Trophoblast cell (in vitro differentiated cells and primary cell): ENCODE results near the gene MUC13.

Source experiments
- DNase-seq, 2 donors: peaks; one replicate each; pipeline ENCODE4 v3.0.0-alpha.2; 2016
- H2AFZ ChIP-seq: 2 replicates; pipeline ENCODE4 v1.6.1; 2013; ENCODE audit warnings: low read length, moderate library complexity, mild to moderate bottlenecking; ENCODE audit not compliant: insufficient read depth, poor library complexity
- H2AK5ac ChIP-seq: 2 replicates; pipeline ENCODE4 v1.6.1; 2013; ENCODE audit warnings: mild to moderate bottlenecking, low read length
- H2BK120ac ChIP-seq: 2 replicates; pipeline ENCODE4 v1.6.1; 2013; ENCODE audit warnings: low read length, mild to moderate bottlenecking, moderate library complexity; ENCODE audit not compliant: insufficient read depth, poor library complexity
- H2BK12ac ChIP-seq: 2 replicates; pipeline ENCODE4 v1.6.1; 2013; ENCODE audit warnings: mild to moderate bottlenecking, low read length, moderate library complexity
- H2BK5ac ChIP-seq: 2 replicates; pipeline ENCODE4 v1.6.1; 2013; ENCODE audit warnings: low read length, low read depth, moderate library complexity, mild to moderate bottlenecking; ENCODE audit not compliant: poor library complexity
- H3K14ac ChIP-seq: 2 replicates; pipeline ENCODE4 v1.6.1; 2013; ENCODE audit warnings: mild to moderate bottlenecking, low read length
- H3K18ac ChIP-seq: 2 replicates; pipeline ENCODE4 v1.6.1; 2013; ENCODE audit warnings: mild to moderate bottlenecking, low read length
- H3K23ac ChIP-seq: 2 replicates; pipeline ENCODE4 v1.6.1; 2013; ENCODE audit warnings: low read length
- H3K27ac ChIP-seq: 2 replicates; pipeline ENCODE4 v1.5.1; 2013; ENCODE audit warnings: low read depth, mild to moderate bottlenecking, inconsistent platforms, low read length, moderate library complexity
- H3K27me3 ChIP-seq: 2 replicates; pipeline ENCODE4 v1.6.1; 2013; ENCODE audit warnings: inconsistent platforms, mild to moderate bottlenecking, low read length, moderate library complexity; ENCODE audit not compliant: insufficient read depth
- H3K36me3 ChIP-seq, 2 experiments: 1 replicate in 1 of 2; 2 replicates in 1 of 2; pipeline ENCODE4 v1.6.1; 2013; ENCODE audit warnings: low read length in 2 of 2, mild to moderate bottlenecking in 2 of 2, moderate library complexity in 1 of 2; ENCODE audit not compliant: insufficient read depth in 2 of 2, control insufficient read depth in 1 of 2
- H3K4ac ChIP-seq: 2 replicates; pipeline ENCODE4 v1.6.1; 2013; ENCODE audit warnings: low read depth, mild to moderate bottlenecking, low read length, moderate library complexity
- H3K4me1 ChIP-seq, 2 experiments: 1 replicate in 1 of 2; 2 replicates in 1 of 2; pipeline ENCODE4 v1.6.1; 2013; ENCODE audit warnings: low read length in 2 of 2, mild to moderate bottlenecking in 2 of 2, moderate library complexity in 1 of 2; ENCODE audit not compliant: insufficient read depth in 2 of 2, control insufficient read depth in 1 of 2
- H3K4me2 ChIP-seq: 2 replicates; pipeline ENCODE4 v1.6.1; 2013; ENCODE audit warnings: inconsistent platforms, mild to moderate bottlenecking, low read length, moderate library complexity
- H3K4me3 ChIP-seq: 2 replicates; pipeline ENCODE4 v1.5.1; 2013; ENCODE audit warnings: mild to moderate bottlenecking, low read depth, low read length, inconsistent platforms
- H3K79me1 ChIP-seq: one replicate; pipeline ENCODE4 v1.6.1; 2013; ENCODE audit warnings: low read length
- H3K79me2 ChIP-seq: 2 replicates; pipeline ENCODE4 v1.6.1; 2013; ENCODE audit warnings: low read length, mild to moderate bottlenecking; ENCODE audit not compliant: control insufficient read depth, insufficient read depth, poor library complexity
- H3K9ac ChIP-seq: 2 replicates; pipeline ENCODE4 v1.6.1; 2013; ENCODE audit warnings: mild to moderate bottlenecking, low read length
- H3K9me3 ChIP-seq: 2 replicates; pipeline ENCODE4 v1.6.1; 2013; ENCODE audit warnings: low read depth, mild to moderate bottlenecking, control low read depth, inconsistent platforms, low read length; ENCODE audit not compliant: insufficient read depth
- H4K12ac ChIP-seq: 2 replicates; pipeline ENCODE4 v1.6.1; 2013; ENCODE audit warnings: low read depth, mild to moderate bottlenecking, low read length, moderate library complexity
- H4K8ac ChIP-seq: 2 replicates; pipeline ENCODE4 v1.6.1; 2013; ENCODE audit warnings: low read depth, mild to moderate bottlenecking, low read length, moderate library complexity
- H4K91ac ChIP-seq: one replicate; pipeline ENCODE4 v1.6.1; 2013; ENCODE audit warnings: low read depth, mild to moderate bottlenecking, low read length, moderate library complexity
- WGBS: extraction: QIAGEN DNeasy Blood & Tissue Kit; methylation state at CpG from one replicate; pipeline ENCODE4 v1.1.7; 2013; ENCODE audit warnings: missing lambda C conversion rate; ENCODE audit not compliant: insufficient read length, insufficient coverage; ENCODE audit errors: extremely low coverage; 5-methylcytosine and 5-hydroxymethylcytosine counted together

Gene MUC13

DNA sequence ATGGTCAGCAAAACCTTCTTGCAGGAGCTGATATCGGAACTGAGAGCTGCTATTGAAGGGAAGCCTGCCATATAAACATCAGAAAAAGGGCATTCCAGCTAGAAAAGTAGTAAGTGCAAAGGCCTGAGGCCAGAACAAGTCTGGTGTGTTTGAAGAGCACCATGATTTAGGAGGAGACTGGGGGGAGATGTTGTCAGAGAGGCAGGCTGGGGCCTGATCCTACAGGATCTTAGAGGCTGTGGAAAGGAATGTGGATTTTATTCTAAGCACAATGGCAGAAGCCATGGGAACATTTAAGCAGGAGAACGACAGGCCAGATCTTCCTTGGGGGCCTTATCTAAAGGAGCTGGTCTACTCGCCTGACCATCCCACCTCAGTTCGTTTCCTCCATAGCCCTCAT lies 5.1 kb upstream of the MUC13 start:
- Histone ChIP-seq H3K4ac (no peak overlapping the region), H3K4me3 (no peak overlapping the region), H3K79me2 (no peaks in the 10 kb centered on the region), H3K9ac (no peak overlapping the region), H4K8ac (no peak overlapping the region), H4K12ac (no peak overlapping the region), H3K27me3 (no peaks in the 10 kb centered on the region), H3K79me1 (no peaks in the 10 kb centered on the region), H3K4me2 (no peak overlapping the region), H3K4me1 (peaks cover 3 to 5% of the 10 kb centered on the region in 2 experiments), H2BK5ac (no peak overlapping the region), H3K18ac (no peak overlapping the region), H2BK120ac (no peak overlapping the region), H3K27ac (no peak overlapping the region), H3K36me3 (no peaks in the 10 kb centered on the region), H2BK12ac (no peak overlapping the region), H3K9me3 (no peaks in the 10 kb centered on the region), H2AK5ac (no peak overlapping the region), H2AFZ (no peak overlapping the region), H3K23ac (no peak overlapping the region), H4K91ac (no peak overlapping the region), H3K14ac (no peak overlapping the region)
- DNase-seq, result no peak
- WGBS, result no CpG with 5 or more reads among the region's 4 CpGs

DNA sequence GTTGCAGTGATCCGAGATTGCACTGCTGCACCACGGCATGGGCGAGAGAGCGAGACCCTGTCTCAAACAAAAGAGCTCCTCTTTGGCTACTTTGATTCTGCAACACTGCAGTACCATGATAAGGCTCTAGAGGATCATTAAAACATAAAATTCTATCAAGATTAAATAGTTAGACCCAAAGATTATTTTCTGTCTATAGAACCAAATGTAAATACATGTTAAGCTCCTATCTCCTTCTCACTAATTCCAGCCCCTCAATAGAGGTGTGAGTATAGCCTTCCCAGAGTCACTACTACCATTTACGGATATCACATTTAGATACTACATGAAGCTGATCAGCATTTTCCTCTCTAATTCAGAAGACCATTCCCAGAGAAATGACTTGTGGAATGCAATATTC lies 4.3 kb upstream of the MUC13 start:
- Histone ChIP-seq H3K4me2 (no peak overlapping the region), H3K18ac (no peak overlapping the region), H2BK12ac (no peak overlapping the region), H3K14ac (no peak overlapping the region), H3K27ac (no peak overlapping the region), H4K12ac (no peak overlapping the region), H3K4me1 (peaks cover 3 to 5% of the 10 kb centered on the region in 2 experiments), H2BK120ac (no peak overlapping the region), H3K9me3 (no peaks in the 10 kb centered on the region), H2BK5ac (no peak overlapping the region), H3K4ac (no peak overlapping the region), H4K8ac (no peak overlapping the region), H2AFZ (no peak overlapping the region), H3K79me2 (no peaks in the 10 kb centered on the region), H3K4me3 (no peak overlapping the region), H3K36me3 (no peaks in the 10 kb centered on the region), H3K79me1 (no peaks in the 10 kb centered on the region), H3K9ac (no peak overlapping the region), H3K27me3 (no peaks in the 10 kb centered on the region), H2AK5ac (no peak overlapping the region), H4K91ac (no peak overlapping the region), H3K23ac (no peak overlapping the region)
- no CpG with 5 or more reads among the region's 5 CpGs for WGBS
- no peak for DNase-seq

DNA sequence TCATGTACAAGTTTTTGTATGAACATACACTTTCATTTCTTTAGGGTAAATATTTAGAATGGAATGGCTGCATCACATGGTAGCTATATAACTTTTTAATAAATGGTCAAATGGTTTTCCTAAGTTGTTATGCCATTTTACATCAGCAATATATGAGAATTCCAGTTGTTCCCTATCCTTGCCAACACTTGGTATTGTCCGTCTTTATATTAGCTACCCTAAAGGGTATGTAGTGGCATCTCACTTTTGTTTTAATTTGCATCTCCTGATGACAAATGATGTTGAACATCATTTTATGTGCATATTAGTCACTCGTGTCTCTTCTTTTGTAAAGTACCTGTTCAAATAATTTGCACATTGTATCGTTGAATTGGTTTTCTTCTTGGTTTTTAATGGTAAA lies 2.5 kb upstream of the MUC13 start:
- Histone ChIP-seq H2BK5ac (no peak overlapping the region), H4K91ac (no peak overlapping the region), H3K23ac (no peak overlapping the region), H4K12ac (no peak overlapping the region), H2BK12ac (no peak overlapping the region), H3K18ac (no peak overlapping the region), H3K4ac (no peak overlapping the region), H3K4me2 (no peak overlapping the region), H2AFZ (no peak overlapping the region), H3K79me1 (no peaks in the 10 kb centered on the region), H3K14ac (no peak overlapping the region), H3K4me3 (no peak overlapping the region), H3K27ac (no peak overlapping the region), H2BK120ac (no peak overlapping the region), H3K9ac (no peak overlapping the region), H4K8ac (no peak overlapping the region), H3K4me1 (peaks cover 3 to 5% of the 10 kb centered on the region in 2 experiments), H3K36me3 (no peaks in the 10 kb centered on the region), H3K27me3 (no peaks in the 10 kb centered on the region), H3K79me2 (no peaks in the 10 kb centered on the region), H2AK5ac (no peak overlapping the region), H3K9me3 (no peaks in the 10 kb centered on the region)
- no peak for DNase-seq
- no CpG with 5 or more reads among the region's 3 CpGs for WGBS

DNA sequence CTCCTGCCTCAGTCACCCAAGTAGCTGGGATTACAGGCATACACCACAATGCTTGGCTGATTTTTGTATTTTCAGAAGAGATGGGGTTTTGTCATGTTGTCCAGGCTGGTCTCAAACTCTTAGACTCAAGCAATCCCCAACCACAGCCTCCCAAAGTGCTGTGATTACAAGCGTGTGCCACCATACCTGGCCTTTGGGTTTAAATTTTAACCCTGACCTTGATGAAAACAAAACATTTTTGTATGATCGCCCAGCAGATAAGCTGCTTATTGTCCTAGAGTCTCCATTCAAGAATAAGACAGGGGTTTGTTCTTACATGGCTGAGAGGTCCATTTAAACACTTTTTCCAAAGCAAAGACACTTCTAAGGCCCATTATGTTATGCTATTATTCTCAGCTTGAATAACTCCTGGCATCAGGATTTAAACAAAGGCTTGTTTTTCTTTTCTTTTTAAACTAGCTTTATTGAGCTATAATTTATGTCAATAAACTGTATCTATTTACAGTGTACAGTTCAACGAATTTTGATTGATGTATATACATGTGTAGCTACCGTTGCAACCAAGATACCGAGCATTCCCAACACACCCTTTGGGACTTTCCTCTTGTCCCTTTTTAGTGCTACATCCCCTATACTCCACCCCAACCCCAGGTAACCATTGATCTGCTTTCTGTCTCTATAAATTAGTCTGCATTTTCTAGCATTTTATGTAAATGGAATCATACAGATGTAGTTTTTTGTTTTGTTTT lies 1.4 kb upstream of the MUC13 start:
- Histone ChIP-seq H2AFZ (no peak overlapping the region), H3K18ac (no peak overlapping the region), H3K27ac (no peak overlapping the region), H3K23ac (no peak overlapping the region), H3K9ac (no peak overlapping the region), H3K9me3 (no peaks in the 10 kb centered on the region), H3K79me2 (no peaks in the 10 kb centered on the region), H4K12ac (no peak overlapping the region), H2BK12ac (no peak overlapping the region), H4K91ac (no peak overlapping the region), H4K8ac (no peak overlapping the region), H3K36me3 (no peaks in the 10 kb centered on the region), H3K4me3 (no peak overlapping the region), H2BK120ac (no peak overlapping the region), H3K79me1 (no peaks in the 10 kb centered on the region), H2AK5ac (no peak overlapping the region), H3K4me1 (peaks cover 3 to 5% of the 10 kb centered on the region in 2 experiments), H3K14ac (no peak overlapping the region), H3K27me3 (no peaks in the 10 kb centered on the region), H3K4me2 (no peak overlapping the region), H3K4ac (no peak overlapping the region), H2BK5ac (no peak overlapping the region)
- no CpG with 5 or more reads among the region's 5 CpGs for WGBS
- no peak for DNase-seq
